B cell (primary cell): Measurements from ENCODE around the gene CHORDC1. TPM values are rescaled to one million over a fixed set of nuclear protein-coding genes. Genes with fewer than 3 reads are reported as not detected.

Experiments
- ATAC-seq: fragments of 200-7000 bp; cut with Tn5 transposase; one replicate; pipeline ENCODE4 v1.10.0; 2021; ENCODE audit warnings: low read depth, mild to moderate bottlenecking, moderate number of reproducible peaks, moderate library complexity
- CTCF ChIA-PET: fragments of 350-600 bp; sonication (Branson Sonifier 250); formaldehyde crosslinking; loops from one replicate; lab custom pipeline; 2021; ENCODE audit warnings: antibody characterized with exemption, inconsistent platforms; lab: Charles Lee
- POLR2A ChIA-PET: fragments of 350-600 bp; sonication (Branson Sonifier 250); formaldehyde crosslinking; loops from one replicate; lab custom pipeline; 2021; ENCODE audit warnings: antibody characterized with exemption; lab: Charles Lee
- DNase-seq: peaks from one replicate; pipeline ENCODE4 v3.0.0; 2013
- H2AFZ ChIP-seq: 2 replicates; pipeline ENCODE4 v1.6.1; 2012; ENCODE audit warnings: mild to moderate bottlenecking, low read depth, low read length; ENCODE audit not compliant: insufficient read depth, poor library complexity, severe bottlenecking
- H3K27ac ChIP-seq, 2 donors: 1 replicate in 1 of 2; 2 replicates in 1 of 2; pipeline ENCODE4 v1.5.1; 2012 to 2013; ENCODE audit warnings: low read length in 2 of 2, mild to moderate bottlenecking in 2 of 2, moderate library complexity in 1 of 2
- H3K27me3 ChIP-seq, 4 experiments: fragments of 200-600 bp in 1 of 4; sonication (generic) in 1 of 4; replicated peaks in 1 of 4; 1 replicate in 2 of 4; 2 replicates in 2 of 4; pipeline versions ENCODE4 v1.6.1 to v1.7.0; 2013 to 2016; ENCODE audit warnings: low read length in 3 of 4, mild to moderate bottlenecking in 2 of 4, mixed read lengths in 1 of 4, moderate library complexity in 1 of 4; ENCODE audit not compliant: insufficient read depth in 4 of 4, control insufficient read depth in 3 of 4; ENCODE audit errors: control extremely low read depth in 1 of 4
- H3K36me3 ChIP-seq, 2 experiments: replicated peaks in 1 of 2; 1 replicate in 1 of 2; 2 replicates in 1 of 2; pipeline versions ENCODE4 v1.6.1 to v1.7.1; 2013; ENCODE audit warnings: low read length in 1 of 2; ENCODE audit not compliant: insufficient read depth in 2 of 2, control insufficient read depth in 1 of 2; ENCODE audit errors: control extremely low read depth in 1 of 2, extremely low read depth in 1 of 2
- H3K4me1 ChIP-seq, 2 donors: fragments of 200-600 bp in 1 of 2; sonication (generic) in 1 of 2; 1 replicate in 1 of 2; 2 replicates in 1 of 2; pipeline versions ENCODE4 v1.5.1 to v1.6.1; 2013 to 2017; ENCODE audit warnings: low read length in 2 of 2; ENCODE audit not compliant: control insufficient read depth in 2 of 2, insufficient read depth in 2 of 2
- H3K4me2 ChIP-seq: replicated peaks from 2 replicates; pipeline ENCODE3; 2012; ENCODE audit warnings: mild to moderate bottlenecking, low read depth, low read length; ENCODE audit not compliant: poor library complexity, severe bottlenecking
- H3K4me3 ChIP-seq, 5 experiments: fragments of 200-600 bp in 1 of 5; sonication (generic) in 1 of 5; 1 replicate in 3 of 5; 2 replicates in 2 of 5; pipeline versions ENCODE4 v1.5.1 to v1.7.0; 2011 to 2016; ENCODE audit warnings: low read length in 4 of 5, mild to moderate bottlenecking in 4 of 5, low read depth in 2 of 5, control low read depth in 1 of 5, moderate library complexity in 1 of 5; ENCODE audit not compliant: insufficient read depth in 1 of 5; ENCODE audit errors: control extremely low read depth in 1 of 5, extremely low read depth in 1 of 5
- H3K79me2 ChIP-seq: fragments of 200-600 bp; sonication (generic); one replicate; pipeline ENCODE4 v1.6.0; 2016; ENCODE audit warnings: low read length; ENCODE audit not compliant: control insufficient read depth, insufficient read depth
- H3K9ac ChIP-seq: fragments of 200-600 bp; sonication (generic); 2 replicates; pipeline ENCODE4 v1.6.1; 2017; ENCODE audit warnings: mild to moderate bottlenecking, low read length, moderate library complexity
- H3K9me3 ChIP-seq, 3 donors: one replicate each; pipeline versions ENCODE4 v1.6.1 to v1.7.1; 2013; ENCODE audit warnings: low read length in 2 of 3; ENCODE audit not compliant: control insufficient read depth in 2 of 3, insufficient read depth in 1 of 3; ENCODE audit errors: control extremely low read depth in 1 of 3
- H4K20me1 ChIP-seq: 2 replicates; pipeline ENCODE4 v1.6.0; 2012; ENCODE audit warnings: mild to moderate bottlenecking, low read length; ENCODE audit not compliant: insufficient read depth, control insufficient read depth, poor library complexity, severe bottlenecking
- H3K27ac Mint-ChIP-seq: one replicate; pipeline ENCODE4 v1.8.0; 2021; ENCODE audit warnings: mixed read lengths
- H3K27me3 Mint-ChIP-seq: one replicate; pipeline ENCODE4 v1.8.0; 2021; ENCODE audit warnings: mixed read lengths
- H3K4me1 Mint-ChIP-seq: one replicate; pipeline ENCODE4 v1.8.0; 2021; ENCODE audit warnings: mixed read lengths
- H3K4me3 Mint-ChIP-seq: one replicate; pipeline ENCODE4 v1.8.0; 2021; ENCODE audit warnings: mixed read lengths
- H3K9me3 Mint-ChIP-seq: one replicate; pipeline ENCODE4 v1.8.0; 2022; ENCODE audit warnings: mixed read lengths; ENCODE audit not compliant: insufficient read depth
- EZH2 ChIP-seq: IDR thresholded peaks from 2 replicates; pipeline ENCODE4 v1.6.1; 2012; ENCODE audit warnings: borderline replicate concordance, low read depth, mild to moderate bottlenecking, moderate library complexity, low read length; ENCODE audit not compliant: insufficient read depth, poor library complexity, severe bottlenecking
- WGBS: methylation state at CpG from one replicate; pipeline ENCODE4 v1.1.5; 2013; ENCODE audit warnings: missing lambda C conversion rate; ENCODE audit not compliant: insufficient coverage; 5-methylcytosine and 5-hydroxymethylcytosine counted together
- intact Hi-C: fragments of 100-400 bp; cut with micrococcal nuclease; formaldehyde crosslinking; loops from one replicate; pipeline ENCODE4 v1.10.0; 2022
- polyA plus RNA-seq: library from polyadenylated mRNA; depleted of rRNA; stranded (reverse); fragments of >200 nt; gene quantifications from 2 replicates; pipeline ENCODE4 v1.2.3, GENCODE V29; 2012
- total RNA-seq, 2 donors: library from RNA; stranded (reverse); fragments of 120-200 nt in 1 of 2; gene quantifications; 1 replicate in 1 of 2; 2 replicates in 1 of 2; pipeline versions ENCODE4 v1.2.3 to v1.2.4, GENCODE V29; 2013 to 2022
- TF ChIP-seq, protein P1 (sequence below): fragments of 200-600 bp; IDR thresholded peaks from one replicate; pipeline ENCODE4 v1.8.0; 2022; ENCODE audit warnings: antibody characterized with exemption, mild to moderate bottlenecking

Gene CHORDC1
- total and polyA plus RNA-seq, 2 donors (not counting 1 experiment from before 2014, with no cell fraction given): 22.1 to 76.9 TPM

DNA sequence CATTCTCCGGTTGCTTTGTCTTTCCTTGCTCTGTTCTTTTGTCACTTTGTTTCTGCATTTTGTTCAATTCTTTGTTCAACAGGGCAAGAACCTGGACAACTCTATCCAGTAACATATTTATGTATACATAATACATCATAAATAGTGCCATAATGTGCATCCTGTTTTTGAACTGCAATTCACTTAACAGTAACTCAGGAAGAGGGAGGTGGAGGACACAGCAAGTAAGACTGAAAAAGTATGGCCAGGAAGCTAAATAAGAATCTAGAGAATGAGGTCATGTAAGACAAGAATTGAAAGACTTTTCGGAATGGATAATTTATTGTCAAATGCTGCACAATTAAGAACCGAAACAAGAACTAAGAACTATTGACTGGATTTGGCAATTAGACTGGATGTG, 29.2 kb upstream of the CHORDC1 start:
- ATAC-seq (no peak), DNase-seq (no peak)
- no peaks in the 10 kb centered on the region for H4K20me1 ChIP-seq
- no peak overlapping the region for H3K4me3 ChIP-seq
- H3K4me2 ChIP-seq: no peak overlapping the region
- Mint-ChIP-seq H3K4me3 (no peak overlapping the region), H3K27me3 (peaks cover 10% of the 10 kb centered on the region), H3K27ac (no peak overlapping the region), H3K9me3 (no peaks in the 10 kb centered on the region), H3K4me1 (peaks cover 8% of the 10 kb centered on the region)
- WGBS: 100% methylated on average over 3 of the region's 3 CpGs
- peaks cover 0 to 6% (median 0%) of the 10 kb centered on the region in 4 experiments for H3K27me3 ChIP-seq
- no peak overlapping the region for H3K27ac ChIP-seq
- H2AFZ ChIP-seq: peak overlapping the region; percentile 63
- ChIA-PET POLR2A (no interaction called here), CTCF (no interaction called here)
- intact Hi-C loops: no loop called here
- no peaks in the 10 kb centered on the region for H3K9me3 ChIP-seq
- H3K79me2 ChIP-seq: no peaks in the 10 kb centered on the region
- no peak for TF ChIP-seq EZH2
- TF ChIP-seq, protein P1, sequence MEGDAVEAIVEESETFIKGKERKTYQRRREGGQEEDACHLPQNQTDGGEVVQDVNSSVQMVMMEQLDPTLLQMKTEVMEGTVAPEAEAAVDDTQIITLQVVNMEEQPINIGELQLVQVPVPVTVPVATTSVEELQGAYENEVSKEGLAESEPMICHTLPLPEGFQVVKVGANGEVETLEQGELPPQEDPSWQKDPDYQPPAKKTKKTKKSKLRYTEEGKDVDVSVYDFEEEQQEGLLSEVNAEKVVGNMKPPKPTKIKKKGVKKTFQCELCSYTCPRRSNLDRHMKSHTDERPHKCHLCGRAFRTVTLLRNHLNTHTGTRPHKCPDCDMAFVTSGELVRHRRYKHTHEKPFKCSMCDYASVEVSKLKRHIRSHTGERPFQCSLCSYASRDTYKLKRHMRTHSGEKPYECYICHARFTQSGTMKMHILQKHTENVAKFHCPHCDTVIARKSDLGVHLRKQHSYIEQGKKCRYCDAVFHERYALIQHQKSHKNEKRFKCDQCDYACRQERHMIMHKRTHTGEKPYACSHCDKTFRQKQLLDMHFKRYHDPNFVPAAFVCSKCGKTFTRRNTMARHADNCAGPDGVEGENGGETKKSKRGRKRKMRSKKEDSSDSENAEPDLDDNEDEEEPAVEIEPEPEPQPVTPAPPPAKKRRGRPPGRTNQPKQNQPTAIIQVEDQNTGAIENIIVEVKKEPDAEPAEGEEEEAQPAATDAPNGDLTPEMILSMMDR: no peak
- H3K9ac ChIP-seq: no peak overlapping the region
- peaks cover 0 to 5% of the 10 kb centered on the region in 2 donors for H3K4me1 ChIP-seq
- no peaks in the 10 kb centered on the region for H3K36me3 ChIP-seq

DNA sequence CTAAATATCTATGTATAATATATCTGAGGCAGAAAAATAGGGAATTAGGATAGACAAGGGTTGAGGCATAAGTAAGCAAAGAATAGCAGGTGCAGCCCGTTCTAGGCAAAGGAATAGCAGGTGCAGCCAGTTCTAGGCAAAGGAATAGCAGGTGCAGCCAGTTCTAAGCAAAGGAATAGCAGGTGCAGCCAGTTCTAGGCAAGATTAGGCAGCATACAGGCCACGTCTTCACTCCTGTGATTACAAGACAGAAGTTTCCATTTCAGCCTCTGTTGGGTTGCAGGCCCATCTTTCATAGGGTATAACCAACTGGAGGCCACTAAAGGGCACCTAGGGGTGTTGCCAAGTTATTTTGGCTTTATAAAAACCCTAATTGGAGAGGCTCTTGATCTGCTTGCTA, 28.8 kb upstream of the CHORDC1 start:
- DNase-seq (no peak), ATAC-seq (no peak)
- Histone ChIP-seq H4K20me1 (no peaks in the 10 kb centered on the region), H3K4me1 (peaks cover 0 to 5% of the 10 kb centered on the region in 2 donors), H3K36me3 (no peaks in the 10 kb centered on the region), H3K9ac (no peak overlapping the region), H3K4me3 (no peak overlapping the region), H3K4me2 (no peak overlapping the region), H3K27me3 (peaks cover 0 to 4% (median 0%) of the 10 kb centered on the region in 4 experiments), H3K9me3 (no peaks in the 10 kb centered on the region), H3K27ac (no peak overlapping the region), H2AFZ (peak overlapping the region; percentile 63), H3K79me2 (no peaks in the 10 kb centered on the region)
- TF ChIP-seq, protein P1: no peak
- no peak for TF ChIP-seq EZH2
- H3K4me1 Mint-ChIP-seq: peaks cover 8% of the 10 kb centered on the region
- no peak overlapping the region for H3K27ac Mint-ChIP-seq
- POLR2A ChIA-PET: no interaction called here
- peaks cover 7% of the 10 kb centered on the region for H3K27me3 Mint-ChIP-seq
- no peak overlapping the region for H3K4me3 Mint-ChIP-seq
- intact Hi-C loops: no loop called here
- CTCF ChIA-PET: no interaction called here
- 68% methylated on average over 2 of the region's 2 CpGs for whole genome bisulfite sequencing
- no peaks in the 10 kb centered on the region for H3K9me3 Mint-ChIP-seq
